Chondrocyte (in vitro differentiated cells): ENCODE results near the gene NOX3. TPM values are rescaled to one million over a fixed set of nuclear protein-coding genes. Genes with fewer than 3 reads are reported as not detected.

Experiments
- DNase-seq: peaks from one replicate; pipeline ENCODE4 v3.0.0; 2021; ENCODE audit warnings: mixed read lengths, low spot score
- H3K27ac Mint-ChIP-seq: one replicate; pipeline ENCODE4 v1.8.0; 2021; ENCODE audit warnings: mild to moderate bottlenecking, moderate library complexity, mixed read lengths; ENCODE audit not compliant: unreplicated experiment
- H3K27me3 Mint-ChIP-seq: 2 replicates; pipeline ENCODE4 v1.8.0; 2021; ENCODE audit warnings: low read depth, mixed read lengths
- H3K36me3 Mint-ChIP-seq: 2 replicates; pipeline ENCODE4 v1.8.0; 2021; ENCODE audit warnings: low read depth, mixed read lengths
- H3K4me1 Mint-ChIP-seq: 2 replicates; pipeline ENCODE4 v1.8.0; 2021; ENCODE audit warnings: low read depth, mild to moderate bottlenecking, mixed read lengths
- H3K4me3 Mint-ChIP-seq: one replicate; pipeline ENCODE4 v1.8.0; 2021; ENCODE audit warnings: mild to moderate bottlenecking, moderate library complexity, mixed read lengths; ENCODE audit not compliant: unreplicated experiment
- H3K9me3 Mint-ChIP-seq: 2 replicates; pipeline ENCODE4 v1.8.0; 2021; ENCODE audit warnings: low read depth, mixed read lengths
- total RNA-seq: library from RNA; stranded (reverse); gene quantifications from 3 replicates; pipeline ENCODE4 v1.2.1, GENCODE V29; 2021
- TF ChIP-seq, protein P1 (sequence below): fragments of 200-600 bp; sonication (generic); IDR thresholded peaks from 2 replicates; pipeline ENCODE4 v1.5.0; 2021; ENCODE audit warnings: antibody characterized with exemption, mild to moderate bottlenecking, moderate library complexity

The NOX3 gene
- total RNA-seq, 1 donor from 2014 or later: not detected

GRCh38 chr6:155378276-155378675 lies 77.4 kb downstream of the NOX3 start:
- Mint-ChIP-seq H3K9me3 (no peaks in the 10 kb centered on the region), H3K36me3 (no peaks in the 10 kb centered on the region), H3K27ac (no peak overlapping the region), H3K4me1 (peaks cover 21% of the 10 kb centered on the region), H3K4me3 (no peak overlapping the region), H3K27me3 (no peaks in the 10 kb centered on the region)
- TF ChIP-seq, protein P1, sequence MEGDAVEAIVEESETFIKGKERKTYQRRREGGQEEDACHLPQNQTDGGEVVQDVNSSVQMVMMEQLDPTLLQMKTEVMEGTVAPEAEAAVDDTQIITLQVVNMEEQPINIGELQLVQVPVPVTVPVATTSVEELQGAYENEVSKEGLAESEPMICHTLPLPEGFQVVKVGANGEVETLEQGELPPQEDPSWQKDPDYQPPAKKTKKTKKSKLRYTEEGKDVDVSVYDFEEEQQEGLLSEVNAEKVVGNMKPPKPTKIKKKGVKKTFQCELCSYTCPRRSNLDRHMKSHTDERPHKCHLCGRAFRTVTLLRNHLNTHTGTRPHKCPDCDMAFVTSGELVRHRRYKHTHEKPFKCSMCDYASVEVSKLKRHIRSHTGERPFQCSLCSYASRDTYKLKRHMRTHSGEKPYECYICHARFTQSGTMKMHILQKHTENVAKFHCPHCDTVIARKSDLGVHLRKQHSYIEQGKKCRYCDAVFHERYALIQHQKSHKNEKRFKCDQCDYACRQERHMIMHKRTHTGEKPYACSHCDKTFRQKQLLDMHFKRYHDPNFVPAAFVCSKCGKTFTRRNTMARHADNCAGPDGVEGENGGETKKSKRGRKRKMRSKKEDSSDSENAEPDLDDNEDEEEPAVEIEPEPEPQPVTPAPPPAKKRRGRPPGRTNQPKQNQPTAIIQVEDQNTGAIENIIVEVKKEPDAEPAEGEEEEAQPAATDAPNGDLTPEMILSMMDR: no peak
- no peak for DNase-seq

GRCh38 chr6:155377061-155377460 lies 78.6 kb downstream of the NOX3 start:
- TF ChIP-seq, protein P1: no peak
- Mint-ChIP-seq H3K9me3 (no peaks in the 10 kb centered on the region), H3K27me3 (no peaks in the 10 kb centered on the region), H3K27ac (no peak overlapping the region), H3K4me3 (no peak overlapping the region), H3K36me3 (no peaks in the 10 kb centered on the region), H3K4me1 (peaks cover 20% of the 10 kb centered on the region)
- DNase-seq: no peak

- TF ChIP-seq, protein P1: no peak
- Mint-ChIP-seq H3K27ac (no peak overlapping the region), H3K36me3 (no peaks in the 10 kb centered on the region), H3K4me3 (no peak overlapping the region), H3K4me1 (peaks cover 15% of the 10 kb centered on the region), H3K9me3 (no peaks in the 10 kb centered on the region), H3K27me3 (no peaks in the 10 kb centered on the region)
- DNase-seq: no peak
Measured at GRCh38 chr6:155375801-155376200, 79.8 kb downstream of the NOX3 start.

DNA sequence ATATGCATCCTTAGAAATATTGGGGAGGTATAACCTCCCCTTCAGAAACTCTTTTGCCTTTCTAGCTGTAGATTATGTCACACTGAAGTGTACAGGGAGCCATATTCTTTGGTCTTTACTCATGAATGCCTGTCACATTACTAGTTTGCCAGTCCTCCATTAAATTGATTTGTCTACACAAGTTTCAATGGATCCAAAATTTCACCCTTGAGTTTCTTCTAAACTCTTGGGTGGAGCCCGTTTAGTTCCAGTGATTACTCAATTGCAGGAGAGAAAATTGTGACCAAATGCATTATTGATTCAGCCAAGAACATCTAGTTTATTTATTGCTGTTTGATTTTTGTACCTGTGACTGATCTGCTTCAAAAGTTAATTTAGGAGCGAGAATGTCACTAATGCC lies 81.0 kb downstream of the NOX3 start:
- Mint-ChIP-seq H3K4me1 (peaks cover 15% of the 10 kb centered on the region), H3K27ac (no peak overlapping the region)

GRCh38 chr6:155373276-155373675 lies 82.4 kb downstream of the NOX3 start:
- H3K27me3 Mint-ChIP-seq: no peaks in the 10 kb centered on the region
- no peak for DNase-seq

More for the DNA sequence above, 81.0 kb downstream of the NOX3 start:
- Mint-ChIP-seq H3K36me3 (no peaks in the 10 kb centered on the region), H3K4me3 (no peak overlapping the region), H3K27me3 (no peaks in the 10 kb centered on the region), H3K9me3 (no peaks in the 10 kb centered on the region)
- TF ChIP-seq, protein P1: no peak
- DNase-seq: no peak

More at GRCh38 chr6:155373276-155373675, 82.4 kb downstream of the NOX3 start:
- Mint-ChIP-seq H3K9me3 (no peaks in the 10 kb centered on the region), H3K27ac (no peak overlapping the region), H3K4me1 (peaks cover 15% of the 10 kb centered on the region), H3K4me3 (no peak overlapping the region), H3K36me3 (no peaks in the 10 kb centered on the region)
- TF ChIP-seq, protein P1: no peak
